Upper lobe of right lung (tissue), 1 donor: ENCODE measurements around the gene KBTBD13. TPM values are rescaled to one million over a fixed set of nuclear protein-coding genes. Genes with fewer than 3 reads are reported as not detected.

Experiments
- ATAC-seq: fragments of 200-7000 bp; cut with Tn5 transposase; one replicate; pipeline ENCODE4 v1.9.1; 2020; ENCODE audit warnings: mild to moderate bottlenecking, moderate library complexity
- DNase-seq: peaks from one replicate; pipeline ENCODE4 v3.0.0-alpha.2; 2020
- H3K27ac ChIP-seq: fragments of 200-600 bp; one replicate; pipeline ENCODE4 v1.8.0; 2022
- H3K27me3 ChIP-seq: fragments of 200-600 bp; one replicate; pipeline ENCODE4 v1.8.0; 2022; ENCODE audit warnings: mild to moderate bottlenecking
- H3K36me3 ChIP-seq: fragments of 200-600 bp; one replicate; pipeline ENCODE4 v1.8.0; 2022
- H3K4me1 ChIP-seq: fragments of 200-600 bp; one replicate; pipeline ENCODE4 v1.8.0; 2022
- H3K4me3 ChIP-seq: fragments of 200-600 bp; one replicate; pipeline ENCODE4 v1.8.0; 2022; ENCODE audit warnings: mild to moderate bottlenecking
- H3K9me3 ChIP-seq: fragments of 200-600 bp; one replicate; pipeline ENCODE4 v1.8.0; 2022
- intact Hi-C: fragments of 100-400 bp; cut with DNase I; formaldehyde crosslinking; loops from one replicate; pipeline ENCODE4 v1.11.0; 2022
- total RNA-seq: library from RNA; stranded (reverse); fragmentation: NEBNext Ultra II Directional; extraction: Animal tissue kit (Norgen Biotek cat#: 25700); gene quantifications from one replicate; pipeline ENCODE4 v1.2.1, GENCODE V29; 2021
- TF ChIP-seq, protein P1 (sequence below): fragments of 200-600 bp; IDR thresholded peaks from one replicate; pipeline ENCODE4 v1.8.0; 2022; ENCODE audit warnings: antibody characterized with exemption
- donor health status: DM: no; HTN: yes; CAD: no; lungs with severe emphysema.

KBTBD13 gene
- total RNA-seq, 1 donor from 2014 or later: not detected

DNA sequence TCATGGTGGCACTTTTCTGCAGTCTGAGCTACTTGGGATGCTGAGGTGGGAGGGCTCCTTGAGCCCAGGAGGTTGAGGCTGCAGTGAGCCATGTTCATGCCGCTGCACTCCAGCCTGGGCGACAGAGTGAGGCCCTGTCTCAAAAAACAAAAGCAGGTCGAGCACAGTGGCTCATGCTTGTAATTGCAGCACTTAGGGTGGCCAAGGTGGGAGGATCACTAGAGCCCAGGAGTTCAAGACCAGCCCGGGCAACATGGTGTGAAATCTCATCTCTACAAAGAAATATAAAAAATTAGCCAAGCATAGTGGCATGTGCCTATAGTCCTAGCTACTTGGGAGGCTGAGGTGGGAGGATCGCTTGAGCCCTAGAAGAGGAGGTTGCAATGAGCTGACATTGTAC, 28.5 kb downstream of the KBTBD13 start:
- H3K9me3 ChIP-seq: no peaks in the 10 kb centered on the region

DNA sequence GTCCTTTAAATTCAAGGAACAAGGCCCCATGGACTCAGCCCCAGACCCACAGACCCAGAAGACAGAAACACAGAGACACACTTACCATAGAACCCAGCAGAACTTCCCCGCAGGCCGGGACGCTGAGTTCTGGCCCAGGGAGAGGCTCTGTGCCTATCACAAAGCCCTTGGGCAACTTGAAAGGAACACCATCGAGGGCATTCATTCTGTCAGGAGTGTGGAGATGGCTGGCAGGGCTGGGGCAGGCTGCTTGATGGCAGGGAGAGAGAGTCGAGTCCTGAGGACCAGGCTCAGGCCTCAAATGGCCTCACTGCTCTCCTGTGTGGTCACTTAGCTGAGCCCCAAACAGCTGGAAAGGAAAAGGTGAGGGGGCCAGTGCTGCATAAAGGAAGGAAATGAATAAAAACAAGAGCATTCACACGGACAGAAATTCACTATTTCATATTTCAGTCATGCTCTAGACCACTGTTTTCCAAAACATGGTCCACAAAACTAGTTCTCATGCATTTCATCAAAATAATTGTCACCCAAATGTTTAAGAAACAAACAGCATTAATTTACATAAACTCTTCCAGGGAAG, 29.6 kb downstream of the KBTBD13 start:
- no peak for DNase-seq
- intact Hi-C loops: no loop called here
- Histone ChIP-seq H3K27me3 (no peaks in the 10 kb centered on the region), H3K9me3 (no peaks in the 10 kb centered on the region), H3K36me3 (peaks cover 13% of the 10 kb centered on the region), H3K4me3 (no peak overlapping the region), H3K27ac (no peak overlapping the region), H3K4me1 (no peaks in the 10 kb centered on the region)
- ATAC-seq: no peak
- TF ChIP-seq, protein P1, sequence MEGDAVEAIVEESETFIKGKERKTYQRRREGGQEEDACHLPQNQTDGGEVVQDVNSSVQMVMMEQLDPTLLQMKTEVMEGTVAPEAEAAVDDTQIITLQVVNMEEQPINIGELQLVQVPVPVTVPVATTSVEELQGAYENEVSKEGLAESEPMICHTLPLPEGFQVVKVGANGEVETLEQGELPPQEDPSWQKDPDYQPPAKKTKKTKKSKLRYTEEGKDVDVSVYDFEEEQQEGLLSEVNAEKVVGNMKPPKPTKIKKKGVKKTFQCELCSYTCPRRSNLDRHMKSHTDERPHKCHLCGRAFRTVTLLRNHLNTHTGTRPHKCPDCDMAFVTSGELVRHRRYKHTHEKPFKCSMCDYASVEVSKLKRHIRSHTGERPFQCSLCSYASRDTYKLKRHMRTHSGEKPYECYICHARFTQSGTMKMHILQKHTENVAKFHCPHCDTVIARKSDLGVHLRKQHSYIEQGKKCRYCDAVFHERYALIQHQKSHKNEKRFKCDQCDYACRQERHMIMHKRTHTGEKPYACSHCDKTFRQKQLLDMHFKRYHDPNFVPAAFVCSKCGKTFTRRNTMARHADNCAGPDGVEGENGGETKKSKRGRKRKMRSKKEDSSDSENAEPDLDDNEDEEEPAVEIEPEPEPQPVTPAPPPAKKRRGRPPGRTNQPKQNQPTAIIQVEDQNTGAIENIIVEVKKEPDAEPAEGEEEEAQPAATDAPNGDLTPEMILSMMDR: no peak

More for the DNA sequence above, 28.5 kb downstream of the KBTBD13 start:
- no peak overlapping the region for H3K27ac ChIP-seq
- H3K4me1 ChIP-seq: no peaks in the 10 kb centered on the region
- H3K4me3 ChIP-seq: no peak overlapping the region
- TF ChIP-seq, protein P1: no peak
- no peak for ATAC-seq
- no peaks in the 10 kb centered on the region for H3K27me3 ChIP-seq
- DNase-seq: no peak
- peaks cover 19% of the 10 kb centered on the region for H3K36me3 ChIP-seq
- intact Hi-C loops: no loop called here

DNA sequence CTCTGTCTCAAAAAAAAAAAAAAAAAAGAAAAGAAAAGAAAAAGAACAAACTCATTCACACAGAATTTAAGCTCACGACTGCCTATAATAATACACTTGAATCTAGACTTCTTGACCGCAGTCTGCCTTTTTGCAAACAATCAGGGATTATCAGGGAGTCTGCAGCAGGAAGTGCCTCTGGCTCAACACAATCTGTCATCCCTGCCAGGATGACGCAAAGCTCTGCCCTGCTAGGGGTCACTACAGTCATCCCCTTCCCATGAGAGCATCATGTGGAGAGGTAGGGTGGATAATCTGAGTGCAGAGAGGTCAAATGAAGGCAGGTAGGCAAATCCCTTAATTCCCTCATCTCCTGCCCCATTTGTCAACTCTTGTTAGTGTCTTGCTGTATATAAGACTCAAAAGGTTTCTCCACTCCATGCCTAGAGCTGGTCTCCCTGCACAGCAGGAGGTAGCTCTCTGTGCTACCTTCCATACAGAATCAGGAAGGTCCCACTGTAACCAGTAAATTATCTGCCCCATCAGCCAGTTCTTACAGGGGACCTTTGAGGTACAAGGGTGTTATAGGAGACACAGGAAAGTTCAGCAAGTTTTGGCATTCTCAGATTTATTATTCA, 34.2 kb downstream of the KBTBD13 start:
- Histone ChIP-seq H3K4me1 (no peaks in the 10 kb centered on the region), H3K4me3 (no peak overlapping the region), H3K27me3 (no peaks in the 10 kb centered on the region), H3K9me3 (no peaks in the 10 kb centered on the region), H3K27ac (no peak overlapping the region), H3K36me3 (peaks cover 45% of the 10 kb centered on the region)
- TF ChIP-seq, protein P1: no peak
- DNase-seq: no peak
- ATAC-seq: no peak
- intact Hi-C loops: no loop called here

DNA sequence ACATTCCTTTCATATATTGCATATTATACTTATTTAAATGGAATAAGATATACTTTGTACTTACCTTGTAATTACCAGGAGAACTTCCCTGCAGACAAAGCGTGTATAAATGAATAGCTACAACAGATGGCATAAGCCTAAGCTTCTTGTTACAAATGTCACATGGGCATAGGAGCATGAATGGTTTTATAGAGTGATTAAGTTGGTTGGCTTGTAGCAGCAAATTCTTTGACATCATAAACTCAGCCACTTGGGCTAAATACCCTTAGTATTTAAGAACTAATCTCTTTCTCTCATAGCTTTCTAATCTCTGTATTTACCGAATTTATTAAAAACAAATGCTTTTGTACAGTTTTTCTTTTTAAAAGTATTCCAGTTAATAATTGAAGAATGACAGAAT, 38.5 kb downstream of the KBTBD13 start, which contains the start of gene UBAP1L:
TSS of gene UBAP1L (minus strand) at position 115 of the 400 bp plus-strand sequence. CDS start 8,985 bp downstream, outside the sequence.
- ATAC-seq (no peak), DNase-seq (no peak)
- intact Hi-C loops: no loop called here
- no peak within 1 kb of the TSS for H3K27ac ChIP-seq
- no peaks in the 10 kb centered on the region for H3K9me3 ChIP-seq
- no peak within 1 kb of the TSS for H3K4me3 ChIP-seq
- H3K4me1 ChIP-seq: no peaks in the 10 kb centered on the region
- H3K27me3 ChIP-seq: no peaks in the 10 kb centered on the region
- H3K36me3 ChIP-seq: peaks cover 84% of the 10 kb centered on the region
- TF ChIP-seq, protein P1: no peak

DNA sequence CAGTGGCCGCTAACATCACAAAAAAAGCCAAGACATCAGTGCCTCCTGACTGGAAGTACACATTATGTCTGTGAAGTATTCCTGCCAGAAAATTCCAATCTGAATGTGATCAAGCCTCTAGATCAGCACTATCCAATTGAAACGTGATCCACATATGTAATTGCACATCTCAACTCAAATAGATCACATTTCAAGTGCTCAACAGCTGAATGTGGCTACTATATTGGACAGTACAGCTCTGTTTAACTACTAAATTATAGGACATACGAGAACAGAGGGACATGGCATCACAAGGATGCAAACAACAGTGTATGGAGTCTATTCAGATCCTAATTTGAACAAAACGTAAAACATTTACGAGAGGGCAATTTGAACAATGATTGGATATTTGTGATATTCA, 39.0 kb downstream of the KBTBD13 start:
- Histone ChIP-seq H3K27me3 (no peaks in the 10 kb centered on the region), H3K27ac (no peak overlapping the region), H3K4me3 (no peak overlapping the region), H3K36me3 (peaks cover 84% of the 10 kb centered on the region), H3K9me3 (no peaks in the 10 kb centered on the region), H3K4me1 (no peaks in the 10 kb centered on the region)
- ATAC-seq (no peak), DNase-seq (no peak)
- intact Hi-C loops: no loop called here
- TF ChIP-seq, protein P1: no peak

Other genes starting within 250 kb of the KBTBD13 start
- 62.8 TPM for gene PLEKHO2, start 234.8 kb upstream of the KBTBD13 start, total RNA-seq
- 6.0 TPM for gene ANKDD1A, start 164.8 kb upstream of the KBTBD13 start, total RNA-seq
- gene SPG21, start 86.8 kb upstream of the KBTBD13 start, total RNA-seq: 107 TPM
- gene MTFMT, start 47.1 kb upstream of the KBTBD13 start, total RNA-seq: 13.7 TPM
- 3.8 TPM for gene SLC51B, start 31.4 kb upstream of the KBTBD13 start, total RNA-seq
- gene RASL12, start 8.8 kb upstream of the KBTBD13 start, total RNA-seq: 20.2 TPM
- 4.9 TPM for gene UBAP1L, start 38.5 kb downstream of the KBTBD13 start, total RNA-seq
- gene PDCD7, start 57.1 kb downstream of the KBTBD13 start, total RNA-seq: 29.4 TPM
- gene CLPX, start 108.6 kb downstream of the KBTBD13 start, total RNA-seq: 38.2 TPM
- gene CILP, start 134.7 kb downstream of the KBTBD13 start, total RNA-seq: 1.1 TPM
- 8.3 TPM for gene PARP16, start 210.1 kb downstream of the KBTBD13 start, total RNA-seq
- not detected for gene RNU5A-1, start 219.3 kb downstream of the KBTBD13 start, total RNA-seq
- gene RNU5B-1, start 227.9 kb downstream of the KBTBD13 start, total RNA-seq: 21.6 TPM